ENCODE results near the gene SCLY.

Gene SCLY

GRCh38 chr2:238021327-238021726 lies 39.5 kb upstream of the SCLY start:
- H3K27ac ChIP-seq (ENCODE audit: extremely low read depth, low read depth, low read length), result no peak overlapping the region
- no peaks in the 10 kb centered on the region for H3K9me3 ChIP-seq (ENCODE audit: control insufficient read depth, insufficient read depth, low read depth, low read length)
- no peak overlapping the region for H3K4me3 ChIP-seq (ENCODE audit: low read depth, low read length)
- ChIA-PET POLR2A (no interaction called here), CTCF (no interaction called here)
- peaks cover 0 to 33% of the 10 kb centered on the region in 2 experiments; a peak in 2 of 3 replicates for H3K36me3 ChIP-seq (ENCODE audit: control insufficient read depth in 2 of 2, insufficient read depth in 1 of 2, low read length in 2 of 2)
- H3K4me1 ChIP-seq (ENCODE audit: control insufficient read depth, insufficient read depth, low read length), result no peaks in the 10 kb centered on the region
- no peak for TF ChIP-seq ZNF707 (tag by site-specific recombination; IDR thresholded peaks at IDR 0.05)
- no peak for TF ChIP-seq ZSCAN30 (tag by site-specific recombination; IDR thresholded peaks at IDR 0.05)
- TF ChIP-seq SALL2 (tag by site-specific recombination; IDR thresholded peaks at IDR 0.05; ENCODE audit: borderline replicate concordance), result no peak
- TF ChIP-seq ZNF148 (tag by site-specific recombination; IDR thresholded peaks at IDR 0.05; ENCODE audit: borderline replicate concordance), result no peak
- TF ChIP-seq ZFP37 (tag by site-specific recombination; IDR thresholded peaks at IDR 0.05), result no peak
- no peak for TF ChIP-seq ZFP69B (tag by site-specific recombination; IDR thresholded peaks at IDR 0.05)
- TF ChIP-seq ZNF398 (tag by site-specific recombination; IDR thresholded peaks at IDR 0.05), result no peak
- TF ChIP-seq KLF9 (tag by site-specific recombination; IDR thresholded peaks at IDR 0.05; ENCODE audit: low read depth), result no peak
- no peak for TF ChIP-seq GLI4 (tag by site-specific recombination; IDR thresholded peaks at IDR 0.05)
- no peak for TF ChIP-seq ZNF658 (tag by site-specific recombination; IDR thresholded peaks at IDR 0.05)
- TF ChIP-seq KLF10 (tag by site-specific recombination; IDR thresholded peaks at IDR 0.05), result no peak
- TF ChIP-seq ZNF394 (tag by site-specific recombination; IDR thresholded peaks at IDR 0.05; ENCODE audit: borderline replicate concordance), result no peak
- no peak for TF ChIP-seq AEBP2 (tag by site-specific recombination; IDR thresholded peaks at IDR 0.05; ENCODE audit: borderline replicate concordance)
- TF ChIP-seq GLIS1 (tag by site-specific recombination; IDR thresholded peaks at IDR 0.05), result no peak
- TF ChIP-seq ZBTB6 (tag by site-specific recombination; IDR thresholded peaks at IDR 0.05), result no peak
- no peak for TF ChIP-seq KLF17 (tag by site-specific recombination; IDR thresholded peaks at IDR 0.05)
- no peak for TF ChIP-seq PRDM6 (tag by site-specific recombination; IDR thresholded peaks at IDR 0.05)
- no peak for TF ChIP-seq SCRT1 (tag by site-specific recombination; IDR thresholded peaks at IDR 0.05; ENCODE audit: borderline replicate concordance)
- TF ChIP-seq ZNF324 (tag by site-specific recombination; IDR thresholded peaks at IDR 0.05), result no peak
